K562 treated with DMSO at 1 percent for 48 hours (cell line): ENCODE measurements around the gene CXCL13. TPM values are rescaled to one million over a fixed set of nuclear protein-coding genes. Genes with fewer than 3 reads are reported as not detected.

Experiments
- total RNA-seq: library from RNA; unstranded; fragments of 300-600 nt; gene quantifications from 2 replicates; pipeline ENCODE4 v1.2.3, GENCODE V29; 2022; ENCODE audit warnings: low replicate concordance; ENCODE audit errors: extremely low read depth

The CXCL13 gene
- not detected in 2 replicates for total RNA-seq

GRCh38 chr4:77605210-77605902 lies at the start of gene CXCL13:
Gene CXCL13 (plus strand): TSS chr4:77605820. CDS start chr4:77605866, 46 bp downstream.

Other genes with a start within 250 kb of the CXCL13 start
- not detected in 2 replicates for gene CNOT6L, start 213.5 kb downstream of the CXCL13 start, total RNA-seq